HepG2 (cell line): ENCODE data around the gene PPP1R9B. TPM values are rescaled to one million over a fixed set of nuclear protein-coding genes. Genes with fewer than 3 reads are reported as not detected.

Source experiments
- ATF7-NPFF ChIP-seq: sonication (generic); formaldehyde crosslinking; IDR thresholded peaks from 2 replicates; pipeline ENCODE4 v1.8.1; 2023; ENCODE audit warnings: mild to moderate bottlenecking, low read depth, missing genetic modification reagents, moderate library complexity
- ISX ChIP-seq: sonication (generic); formaldehyde crosslinking; conservative IDR thresholded peaks from 2 replicates; pipeline ENCODE4 v1.5.0; 2020; ENCODE audit warnings: missing genetic modification reagents
- MED13 ChIP-seq: sonication (generic); formaldehyde crosslinking; IDR thresholded peaks from 2 replicates; pipeline ENCODE4 v1.5.0; 2020; ENCODE audit warnings: missing genetic modification reagents
- PAF1 ChIP-seq: IDR thresholded peaks from 2 replicates; pipeline ENCODE4 v1.6.1; 2016; ENCODE audit warnings: missing genetic modification reagents, missing compliant biosample characterization
- SOX5 ChIP-seq: IDR thresholded peaks from 2 replicates; pipeline ENCODE4 v1.6.1; 2016; ENCODE audit warnings: borderline replicate concordance
- TFE3 ChIP-seq: IDR thresholded peaks from 2 replicates; pipeline ENCODE4 v1.6.1; 2016
- TGIF2 ChIP-seq: IDR thresholded peaks from 2 replicates; pipeline ENCODE4 v1.6.1; 2016; ENCODE audit warnings: control low read depth, missing compliant biosample characterization
- TOE1 ChIP-seq: sonication (generic); formaldehyde crosslinking; IDR thresholded peaks from 2 replicates; pipeline ENCODE4 v1.4.0; 2020; ENCODE audit warnings: mild to moderate bottlenecking, missing genetic modification reagents
- U2AF1 ChIP-seq: fragments of 200-400 bp; formaldehyde crosslinking; optimal IDR thresholded peaks from 2 replicates; pipeline ENCODE3; 2017; ENCODE audit warnings: mild to moderate bottlenecking, low read depth, low read length
- ZBTB4 ChIP-seq: sonication (generic); formaldehyde crosslinking; IDR thresholded peaks from 2 replicates; pipeline ENCODE4 v1.4.0; 2020; ENCODE audit warnings: missing genetic modification reagents, mild to moderate bottlenecking, borderline replicate concordance
- ZFP82 ChIP-seq: sonication (generic); formaldehyde crosslinking; IDR thresholded peaks from 2 replicates; pipeline ENCODE4 v1.5.1; 2020; ENCODE audit warnings: mild to moderate bottlenecking, missing genetic modification reagents, borderline replicate concordance
- ZNF34 ChIP-seq: sonication (generic); formaldehyde crosslinking; IDR thresholded peaks from 2 replicates; pipeline ENCODE4 v1.4.0; 2020; ENCODE audit warnings: mild to moderate bottlenecking, missing genetic modification reagents, borderline replicate concordance
- ZNF441 ChIP-seq: sonication (generic); formaldehyde crosslinking; IDR thresholded peaks from 2 replicates; pipeline ENCODE4 v1.7.0; 2021; ENCODE audit warnings: missing genetic modification reagents, borderline replicate concordance
- ZNF776 ChIP-seq: sonication (generic); formaldehyde crosslinking; IDR thresholded peaks from 2 replicates; pipeline ENCODE4 v1.4.0; 2020; ENCODE audit warnings: mild to moderate bottlenecking, missing genetic modification reagents
- polyA plus RNA-seq, 8 experiments: library from polyadenylated mRNA; depleted of rRNA in 3 of 8; stranded (reverse) in 7 of 8; unstranded in 1 of 8; fragments of >200 nt; fragmentation: Illumina TruSeq in 4 of 8; extraction: Trizol in 4 of 8; gene quantifications; 2 replicates each; pipeline versions ENCODE4 v1.2.1 to v1.2.3, GENCODE V29; 2011 to 2016; ENCODE audit warnings: low read depth in 4 of 8, missing spikeins in 1 of 8, mixed read lengths in 1 of 8; ENCODE audit not compliant: insufficient read depth in 1 of 8
- total RNA-seq, 5 experiments: library from RNA; depleted of rRNA; stranded (reverse); fragments of >200 nt; fragmentation: Illumina TruSeq; extraction: Trizol; gene quantifications; 2 replicates each; pipeline ENCODE4 v1.2.3, GENCODE V29; 2016; ENCODE audit warnings: low read depth in 1 of 5
- TF ChIP-seq, protein P1 (sequence below): sonication (generic); formaldehyde crosslinking; IDR thresholded peaks from 2 replicates; pipeline ENCODE4 v1.9.0; 2021; ENCODE audit warnings: missing genetic modification reagents, mild to moderate bottlenecking, borderline replicate concordance
- TF ChIP-seq, protein P2 (sequence below): IDR thresholded peaks from 2 replicates; pipeline ENCODE4 v1.4.0; 2020; ENCODE audit warnings: mild to moderate bottlenecking, missing genetic modification reagents
- TF ChIP-seq, protein P3 (sequence below): sonication (generic); formaldehyde crosslinking; IDR thresholded peaks from 2 replicates; pipeline ENCODE4 v1.9.0; 2021; ENCODE audit warnings: missing genetic modification reagents, mild to moderate bottlenecking, borderline replicate concordance

Gene PPP1R9B
- total and polyA plus RNA-seq, 2 of the 13 experiments (the other 11 are each of a cell fraction or from before 2014, with no cell fraction given) = 9.4 to 15.8 TPM

- TF ChIP-seq, protein P1, sequence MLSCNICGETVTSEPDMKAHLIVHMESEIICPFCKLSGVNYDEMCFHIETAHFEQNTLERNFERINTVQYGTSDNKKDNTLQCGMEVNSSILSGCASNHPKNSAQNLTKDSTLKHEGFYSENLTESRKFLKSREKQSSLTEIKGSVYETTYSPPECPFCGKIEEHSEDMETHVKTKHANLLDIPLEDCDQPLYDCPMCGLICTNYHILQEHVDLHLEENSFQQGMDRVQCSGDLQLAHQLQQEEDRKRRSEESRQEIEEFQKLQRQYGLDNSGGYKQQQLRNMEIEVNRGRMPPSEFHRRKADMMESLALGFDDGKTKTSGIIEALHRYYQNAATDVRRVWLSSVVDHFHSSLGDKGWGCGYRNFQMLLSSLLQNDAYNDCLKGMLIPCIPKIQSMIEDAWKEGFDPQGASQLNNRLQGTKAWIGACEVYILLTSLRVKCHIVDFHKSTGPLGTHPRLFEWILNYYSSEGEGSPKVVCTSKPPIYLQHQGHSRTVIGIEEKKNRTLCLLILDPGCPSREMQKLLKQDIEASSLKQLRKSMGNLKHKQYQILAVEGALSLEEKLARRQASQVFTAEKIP (CRISPR knock-in tag) = no peak
- TF ChIP-seq ZBTB4 (CRISPR knock-in tag) = no peak
- TF ChIP-seq U2AF1 = no peak
- peak; percentile 45 for TF ChIP-seq TFE3
- TF ChIP-seq ATF7-NPFF = no peak
- TF ChIP-seq TOE1 = no peak
- no peak; the same call in 1 of the 2 replicates for TF ChIP-seq ZNF776 (CRISPR knock-in tag)
- TF ChIP-seq, protein P2, sequence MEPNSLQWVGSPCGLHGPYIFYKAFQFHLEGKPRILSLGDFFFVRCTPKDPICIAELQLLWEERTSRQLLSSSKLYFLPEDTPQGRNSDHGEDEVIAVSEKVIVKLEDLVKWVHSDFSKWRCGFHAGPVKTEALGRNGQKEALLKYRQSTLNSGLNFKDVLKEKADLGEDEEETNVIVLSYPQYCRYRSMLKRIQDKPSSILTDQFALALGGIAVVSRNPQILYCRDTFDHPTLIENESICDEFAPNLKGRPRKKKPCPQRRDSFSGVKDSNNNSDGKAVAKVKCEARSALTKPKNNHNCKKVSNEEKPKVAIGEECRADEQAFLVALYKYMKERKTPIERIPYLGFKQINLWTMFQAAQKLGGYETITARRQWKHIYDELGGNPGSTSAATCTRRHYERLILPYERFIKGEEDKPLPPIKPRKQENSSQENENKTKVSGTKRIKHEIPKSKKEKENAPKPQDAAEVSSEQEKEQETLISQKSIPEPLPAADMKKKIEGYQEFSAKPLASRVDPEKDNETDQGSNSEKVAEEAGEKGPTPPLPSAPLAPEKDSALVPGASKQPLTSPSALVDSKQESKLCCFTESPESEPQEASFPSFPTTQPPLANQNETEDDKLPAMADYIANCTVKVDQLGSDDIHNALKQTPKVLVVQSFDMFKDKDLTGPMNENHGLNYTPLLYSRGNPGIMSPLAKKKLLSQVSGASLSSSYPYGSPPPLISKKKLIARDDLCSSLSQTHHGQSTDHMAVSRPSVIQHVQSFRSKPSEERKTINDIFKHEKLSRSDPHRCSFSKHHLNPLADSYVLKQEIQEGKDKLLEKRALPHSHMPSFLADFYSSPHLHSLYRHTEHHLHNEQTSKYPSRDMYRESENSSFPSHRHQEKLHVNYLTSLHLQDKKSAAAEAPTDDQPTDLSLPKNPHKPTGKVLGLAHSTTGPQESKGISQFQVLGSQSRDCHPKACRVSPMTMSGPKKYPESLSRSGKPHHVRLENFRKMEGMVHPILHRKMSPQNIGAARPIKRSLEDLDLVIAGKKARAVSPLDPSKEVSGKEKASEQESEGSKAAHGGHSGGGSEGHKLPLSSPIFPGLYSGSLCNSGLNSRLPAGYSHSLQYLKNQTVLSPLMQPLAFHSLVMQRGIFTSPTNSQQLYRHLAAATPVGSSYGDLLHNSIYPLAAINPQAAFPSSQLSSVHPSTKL (CRISPR knock-in tag) = peak; percentile 32
- TF ChIP-seq ZFP82 (CRISPR knock-in tag) = no peak
- no peak; the same call in 1 of the 2 replicates for TF ChIP-seq ZNF34
- TF ChIP-seq TGIF2 (CRISPR knock-in tag) = peak; percentile 66
- no peak for TF ChIP-seq MED13 (CRISPR knock-in tag)
- TF ChIP-seq, protein P3, sequence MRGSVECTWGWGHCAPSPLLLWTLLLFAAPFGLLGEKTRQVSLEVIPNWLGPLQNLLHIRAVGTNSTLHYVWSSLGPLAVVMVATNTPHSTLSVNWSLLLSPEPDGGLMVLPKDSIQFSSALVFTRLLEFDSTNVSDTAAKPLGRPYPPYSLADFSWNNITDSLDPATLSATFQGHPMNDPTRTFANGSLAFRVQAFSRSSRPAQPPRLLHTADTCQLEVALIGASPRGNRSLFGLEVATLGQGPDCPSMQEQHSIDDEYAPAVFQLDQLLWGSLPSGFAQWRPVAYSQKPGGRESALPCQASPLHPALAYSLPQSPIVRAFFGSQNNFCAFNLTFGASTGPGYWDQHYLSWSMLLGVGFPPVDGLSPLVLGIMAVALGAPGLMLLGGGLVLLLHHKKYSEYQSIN (CRISPR knock-in tag) = no peak
- TF ChIP-seq ISX = no peak
- TF ChIP-seq PAF1 (CRISPR knock-in tag) = no peak
- TF ChIP-seq SOX5 = no peak
- TF ChIP-seq ZNF441 (CRISPR knock-in tag) = 0 out of 2 replicates have a peak, but pooled peaks have one; percentile 49
Observed at GRCh38 chr17:50177983-50178834, 27.7 kb upstream of the PPP1R9B start (continued).
